H9 (cell line): ENCODE data around the gene KRT2. TPM values are rescaled to one million over a fixed set of nuclear protein-coding genes. Genes with fewer than 3 reads are reported as not detected.

ENCODE experiments used
- DNase-seq: peaks from one replicate; pipeline ENCODE4 v3.0.0-alpha.2; 2017
- H2AFZ ChIP-seq: one replicate; pipeline ENCODE4 v1.6.1; 2013; ENCODE audit warnings: mild to moderate bottlenecking, low read length, control low read depth, moderate library complexity
- H2AK5ac ChIP-seq: 2 replicates; pipeline ENCODE4 v1.6.1; 2013; ENCODE audit warnings: low read length, control low read depth, mixed read lengths; ENCODE audit not compliant: insufficient read length
- H2BK120ac ChIP-seq: one replicate; pipeline ENCODE4 v1.6.1; 2013; ENCODE audit warnings: low read depth, mild to moderate bottlenecking, low read length, control low read depth, inconsistent platforms; ENCODE audit not compliant: poor library complexity, severe bottlenecking
- H2BK12ac ChIP-seq: 2 replicates; pipeline ENCODE4 v1.6.1; 2013; ENCODE audit warnings: low read length, control low read depth, mixed read lengths, low read depth; ENCODE audit not compliant: insufficient read length
- H2BK15ac ChIP-seq: 2 replicates; pipeline ENCODE4 v1.6.1; 2013; ENCODE audit warnings: low read depth, low read length, control low read depth
- H2BK20ac ChIP-seq: one replicate; pipeline ENCODE4 v1.6.1; 2013; ENCODE audit warnings: low read depth, mild to moderate bottlenecking, low read length, control low read depth, inconsistent platforms; ENCODE audit not compliant: poor library complexity, severe bottlenecking
- H2BK5ac ChIP-seq: 2 replicates; pipeline ENCODE4 v1.6.1; 2013; ENCODE audit warnings: low read length, control low read depth, mixed read lengths; ENCODE audit not compliant: insufficient read length
- H3K14ac ChIP-seq: 2 replicates; pipeline ENCODE4 v1.6.1; 2013; ENCODE audit warnings: low read length, control low read depth; ENCODE audit not compliant: insufficient read depth
- H3K18ac ChIP-seq: 2 replicates; pipeline ENCODE4 v1.6.1; 2013; ENCODE audit warnings: low read depth, mild to moderate bottlenecking, mixed read lengths, low read length, control low read depth; ENCODE audit not compliant: insufficient read length
- H3K23ac ChIP-seq: 2 replicates; pipeline ENCODE4 v1.6.1; 2013; ENCODE audit warnings: low read length, control low read depth, mixed read lengths, low read depth; ENCODE audit not compliant: insufficient read length
- H3K23me2 ChIP-seq: 2 replicates; pipeline ENCODE4 v1.6.1; 2013; ENCODE audit warnings: low read depth, mild to moderate bottlenecking, mixed read lengths, low read length, control low read depth; ENCODE audit not compliant: insufficient read length, poor library complexity, severe bottlenecking
- H3K27ac ChIP-seq: 2 replicates; pipeline ENCODE4 v1.5.1; 2013; ENCODE audit warnings: low read length, control low read depth, mixed read lengths, low read depth; ENCODE audit not compliant: insufficient read length
- H3K27me3 ChIP-seq: 2 replicates; pipeline ENCODE4 v1.6.1; 2013; ENCODE audit warnings: low read length, control low read depth, inconsistent platforms; ENCODE audit not compliant: insufficient read depth
- H3K4ac ChIP-seq: 2 replicates; pipeline ENCODE4 v1.6.1; 2013; ENCODE audit warnings: low read depth, mild to moderate bottlenecking, control low read depth, inconsistent platforms, low read length, moderate library complexity
- H3K4me1 ChIP-seq: 2 replicates; pipeline ENCODE4 v1.6.1; 2013; ENCODE audit warnings: low read length, control low read depth, inconsistent platforms; ENCODE audit not compliant: insufficient read depth
- H3K4me2 ChIP-seq: 2 replicates; pipeline ENCODE4 v1.6.1; 2013; ENCODE audit warnings: low read length, control low read depth, mixed read lengths; ENCODE audit not compliant: insufficient read length, insufficient read depth
- H3K56ac ChIP-seq: 2 replicates; pipeline ENCODE4 v1.6.1; 2013; ENCODE audit warnings: low read depth, mild to moderate bottlenecking, mixed read lengths, low read length, control low read depth; ENCODE audit not compliant: insufficient read length
- H3K79me1 ChIP-seq: 2 replicates; pipeline ENCODE4 v1.6.1; 2013; ENCODE audit warnings: low read depth, mild to moderate bottlenecking, moderate library complexity, low read length, control low read depth, inconsistent platforms; ENCODE audit not compliant: insufficient read depth, poor library complexity, severe bottlenecking
- H3K79me2 ChIP-seq: 2 replicates; pipeline ENCODE4 v1.6.1; 2013; ENCODE audit warnings: low read length, control low read depth, inconsistent platforms; ENCODE audit not compliant: insufficient read depth
- H3K9ac ChIP-seq: 2 replicates; pipeline ENCODE4 v1.6.1; 2013; ENCODE audit warnings: low read length, control low read depth, mixed read lengths; ENCODE audit not compliant: insufficient read length; ENCODE audit errors: extremely low read depth
- H3K9me3 ChIP-seq: one replicate; pipeline ENCODE4 v1.6.1; 2013; ENCODE audit warnings: low read depth, low read length, inconsistent platforms; ENCODE audit not compliant: control insufficient read depth
- H3T11ph ChIP-seq: one replicate; pipeline ENCODE4 v1.6.1; 2013; ENCODE audit warnings: mild to moderate bottlenecking, low read length, control low read depth, inconsistent platforms
- H4K20me1 ChIP-seq: one replicate; pipeline ENCODE4 v1.6.1; 2013; ENCODE audit not compliant: control insufficient read depth, insufficient read length, insufficient read depth
- H4K5ac ChIP-seq: 2 replicates; pipeline ENCODE4 v1.6.1; 2013; ENCODE audit warnings: low read depth, mild to moderate bottlenecking, mixed read lengths, low read length, control low read depth; ENCODE audit not compliant: insufficient read length
- H4K8ac ChIP-seq: replicated peaks from 2 replicates; pipeline ENCODE4 v1.6.1; 2013; ENCODE audit warnings: low read length, control low read depth, mixed read lengths, low read depth; ENCODE audit not compliant: insufficient read length
- H4K91ac ChIP-seq: 2 replicates; pipeline ENCODE4 v1.6.1; 2013; ENCODE audit warnings: low read depth, mild to moderate bottlenecking, moderate library complexity, mixed read lengths, low read length, control low read depth; ENCODE audit not compliant: insufficient read length
- H3K27ac Mint-ChIP-seq, 3 experiments: 2 replicates in 2 of 3; 3 replicates in 1 of 3; pipeline ENCODE4 v1.8.0; 2020 to 2021; ENCODE audit warnings: mixed read lengths in 3 of 3, mild to moderate bottlenecking in 1 of 3, moderate library complexity in 1 of 3
- H3K27me3 Mint-ChIP-seq: 2 replicates; pipeline ENCODE4 v1.8.0; 2021; ENCODE audit warnings: low read depth, mild to moderate bottlenecking, moderate library complexity, mixed read lengths
- H3K36me3 Mint-ChIP-seq, 3 experiments: 2 replicates in 2 of 3; 3 replicates in 1 of 3; pipeline ENCODE4 v1.8.0; 2020 to 2021; ENCODE audit warnings: low read depth in 3 of 3, mixed read lengths in 3 of 3; ENCODE audit not compliant: insufficient read depth in 1 of 3
- H3K4me1 Mint-ChIP-seq, 2 experiments: 2 replicates each; pipeline ENCODE4 v1.8.0; 2020; ENCODE audit warnings: mixed read lengths in 2 of 2
- H3K4me3 Mint-ChIP-seq, 2 experiments: 2 replicates in 1 of 2; 3 replicates in 1 of 2; pipeline ENCODE4 v1.8.0; 2020 to 2021; ENCODE audit warnings: mild to moderate bottlenecking in 2 of 2, mixed read lengths in 2 of 2, moderate library complexity in 1 of 2
- H3K9me3 Mint-ChIP-seq, 2 experiments: 2 replicates in 1 of 2; 3 replicates in 1 of 2; pipeline ENCODE4 v1.8.0; 2020; ENCODE audit warnings: mild to moderate bottlenecking in 2 of 2, mixed read lengths in 2 of 2, moderate library complexity in 1 of 2
- CTCF ChIP-seq: fragments of 200-600 bp; sonication (generic); conservative IDR thresholded peaks from 3 replicates; pipeline ENCODE4 v1.8.0; 2021; ENCODE audit warnings: antibody characterized with exemption, mild to moderate bottlenecking
- WGBS: extraction: QIAGEN DNeasy Blood & Tissue Kit; methylation state at CpG from one replicate; pipeline ENCODE4 v1.1.7; 2013; ENCODE audit warnings: missing lambda C conversion rate, low lambda C conversion rate, mixed read lengths; ENCODE audit not compliant: insufficient read length; ENCODE audit errors: extremely low coverage; 5-methylcytosine and 5-hydroxymethylcytosine counted together
- total RNA-seq: library from RNA; stranded (reverse); gene quantifications from 2 replicates; pipeline ENCODE4 v1.2.1, GENCODE V29; 2021

KRT2 gene
- total RNA-seq, 1 experiment from 2014 or later = not detected

GRCh38 chr12:52680363-52680762 is 28.4 kb upstream of the KRT2 start, which contains the start of gene KRT1:
Gene KRT1, minus strand, starts transcription at chr12:52680407. Its CDS starts 59 bp downstream, at chr12:52680348.
- Histone ChIP-seq H2BK15ac (no peak within 1 kb of the TSS), H2BK120ac (no peak within 1 kb of the TSS), H3K79me2 (no peaks in the 10 kb centered on the region), H2BK5ac (no peak within 1 kb of the TSS), H4K8ac (no peak within 1 kb of the TSS), H3K27ac (no peak within 1 kb of the TSS), H3K18ac (no peak within 1 kb of the TSS), H3K23me2 (no peaks in the 10 kb centered on the region), H3K14ac (no peak within 1 kb of the TSS), H3K4me1 (no peaks in the 10 kb centered on the region), H2AFZ (no peak within 1 kb of the TSS), H2AK5ac (no peak within 1 kb of the TSS), H3K23ac (no peak within 1 kb of the TSS), H3K4ac (no peak within 1 kb of the TSS), H2BK12ac (no peak within 1 kb of the TSS), H4K91ac (no peak within 1 kb of the TSS), H4K5ac (no peak within 1 kb of the TSS), H3K9ac (no peak within 1 kb of the TSS), H3T11ph (no peak within 1 kb of the TSS), H2BK20ac (no peak within 1 kb of the TSS), H3K79me1 (no peaks in the 10 kb centered on the region), H4K20me1 (no peaks in the 10 kb centered on the region), H3K9me3 (no peaks in the 10 kb centered on the region), H3K27me3 (no peaks in the 10 kb centered on the region; the same call in 1 of the 2 replicates), H3K56ac (no peak within 1 kb of the TSS), H3K4me2 (no peak within 1 kb of the TSS)
- Mint-ChIP-seq H3K36me3 (no peaks in the 10 kb centered on the region), H3K27ac (no peak within 1 kb of the TSS), H3K9me3 (no peaks in the 10 kb centered on the region), H3K4me1 (peaks cover 0 to 5% of the 10 kb centered on the region in 2 experiments; a peak in 2 of 4 replicates), H3K27me3 (peaks cover 41% of the 10 kb centered on the region), H3K4me3 (no peak within 1 kb of the TSS)
- WGBS = no CpG with 5 or more reads among the region's 3 CpGs
- no peak for TF ChIP-seq CTCF
- no peak for DNase-seq
